WTC11 (cell line): ENCODE data around the gene SHISA6. TPM values are rescaled to one million over a fixed set of nuclear protein-coding genes. Genes with fewer than 3 reads are reported as not detected.

Source experiments
- ATAC-seq: fragments of 200-7000 bp; cut with Tn5 transposase; 2 replicates; pipeline ENCODE4 v1.10.0; 2021; ENCODE audit warnings: mild to moderate bottlenecking, moderate library complexity
- CTCF ChIA-PET: fragments of 300-600 bp; sonication (Branson Sonifier 250); formaldehyde crosslinking; loops from one replicate; lab custom pipeline; 2021; ENCODE audit warnings: antibody characterized with exemption; lab: Charles Lee
- POLR2A ChIA-PET: fragments of 350-600 bp; sonication (Branson Sonifier 250); formaldehyde crosslinking; loops from one replicate; lab custom pipeline; 2021; ENCODE audit warnings: antibody characterized with exemption; lab: Charles Lee
- DNase-seq: peaks from one replicate; pipeline ENCODE4 v3.0.0; 2021; ENCODE audit warnings: low spot score
- H3K27ac Mint-ChIP-seq: 2 replicates; pipeline ENCODE4 v1.8.0; 2021; ENCODE audit warnings: mixed read lengths
- H3K27me3 Mint-ChIP-seq: 2 replicates; pipeline ENCODE4 v1.8.0; 2021; ENCODE audit warnings: low read depth, mild to moderate bottlenecking, moderate library complexity, mixed read lengths
- H3K36me3 Mint-ChIP-seq: 2 replicates; pipeline ENCODE4 v1.8.0; 2021; ENCODE audit warnings: mixed read lengths
- H3K4me1 Mint-ChIP-seq: 2 replicates; pipeline ENCODE4 v1.8.0; 2022; ENCODE audit warnings: mixed read lengths
- H3K4me3 Mint-ChIP-seq: 2 replicates; pipeline ENCODE4 v1.8.0; 2021; ENCODE audit warnings: mild to moderate bottlenecking, moderate library complexity, mixed read lengths
- H3K9me3 Mint-ChIP-seq: 2 replicates; pipeline ENCODE4 v1.8.0; 2021; ENCODE audit warnings: mixed read lengths
- ETV6 ChIP-seq: sonication (generic); formaldehyde crosslinking; IDR thresholded peaks from 2 replicates; pipeline ENCODE4 v1.8.1; 2022; ENCODE audit warnings: mild to moderate bottlenecking, missing genetic modification reagents
- FOXJ3 ChIP-seq: sonication (generic); formaldehyde crosslinking; IDR thresholded peaks from 2 replicates; pipeline ENCODE4 v1.9.0; 2021; ENCODE audit warnings: missing genetic modification reagents, mild to moderate bottlenecking, borderline replicate concordance
- FOXK1 ChIP-seq: sonication (generic); formaldehyde crosslinking; IDR thresholded peaks from 2 replicates; pipeline ENCODE4 v1.8.0; 2022; ENCODE audit warnings: mild to moderate bottlenecking, moderate library complexity, missing genetic modification reagents
- GTF2I ChIP-seq: fragments of 250-450 bp; sonication (Bioruptor Pico); conservative IDR thresholded peaks from 2 replicates; pipeline ENCODE4 v1.4.0; 2021; ENCODE audit warnings: mild to moderate bottlenecking
- KAT7 ChIP-seq: sonication (generic); formaldehyde crosslinking; IDR thresholded peaks from 2 replicates; pipeline ENCODE4 v1.8.1; 2023; ENCODE audit warnings: missing genetic modification reagents, mild to moderate bottlenecking, borderline replicate concordance
- NFYB ChIP-seq: sonication (generic); formaldehyde crosslinking; conservative IDR thresholded peaks from 2 replicates; pipeline ENCODE4 v1.8.0; 2022; ENCODE audit warnings: low read depth, missing genetic modification reagents
- OVOL2 ChIP-seq: fragments of 250-450 bp; sonication (Bioruptor Pico); IDR thresholded peaks from 2 replicates; pipeline ENCODE4 v1.9.0; 2021; ENCODE audit warnings: mild to moderate bottlenecking, borderline replicate concordance
- ZNF232 ChIP-seq: sonication (generic); formaldehyde crosslinking; IDR thresholded peaks from 2 replicates; pipeline ENCODE4 v1.8.0; 2022; ENCODE audit warnings: mild to moderate bottlenecking, missing genetic modification reagents
- ZNF671 ChIP-seq: fragments of 250-450 bp; sonication (Bioruptor Pico); IDR thresholded peaks from 2 replicates; pipeline ENCODE4 v1.8.0; 2021; ENCODE audit warnings: mild to moderate bottlenecking
- total RNA-seq: library from RNA; stranded (reverse); gene quantifications from 3 replicates; pipeline ENCODE4 v1.2.3, GENCODE V29; 2021
- TF ChIP-seq, protein P1 (sequence below): sonication (generic); formaldehyde crosslinking; IDR thresholded peaks from 2 replicates; pipeline ENCODE4 v1.8.0; 2022; ENCODE audit warnings: mild to moderate bottlenecking, missing genetic modification reagents
- TF ChIP-seq, protein P2 (sequence below): sonication (generic); formaldehyde crosslinking; IDR thresholded peaks from 2 replicates; pipeline ENCODE4 v1.8.0; 2023; ENCODE audit warnings: missing genetic modification reagents
- TF ChIP-seq, protein P3 (sequence below): fragments of 250-450 bp; sonication (Bioruptor Pico); IDR thresholded peaks from 2 replicates; pipeline ENCODE4 v2.1.2; 2022; ENCODE audit warnings: mild to moderate bottlenecking, moderate library complexity
- TF ChIP-seq, protein P4 (sequence below): sonication (generic); formaldehyde crosslinking; IDR thresholded peaks from 2 replicates; pipeline ENCODE4 v1.8.0; 2023; ENCODE audit warnings: mild to moderate bottlenecking, missing genetic modification reagents
- TF ChIP-seq, protein P5 (sequence below): fragments of 250-450 bp; sonication (Bioruptor Pico); conservative IDR thresholded peaks from 2 replicates; pipeline ENCODE4 v1.9.0; 2021; ENCODE audit warnings: mild to moderate bottlenecking
- TF ChIP-seq, protein P6 (sequence below): fragments of 250-450 bp; sonication (Bioruptor Pico); IDR thresholded peaks from 2 replicates; pipeline ENCODE4 v1.8.0; 2021; ENCODE audit warnings: mild to moderate bottlenecking
- TF ChIP-seq, protein P7 (sequence below): sonication (generic); formaldehyde crosslinking; IDR thresholded peaks from 2 replicates; pipeline ENCODE4 v1.8.0; 2022; ENCODE audit warnings: missing genetic modification reagents
- TF ChIP-seq, protein P8 (sequence below): fragments of 250-450 bp; sonication (Bioruptor Pico); IDR thresholded peaks from 2 replicates; pipeline ENCODE4 v1.9.0; 2021; ENCODE audit warnings: mild to moderate bottlenecking, borderline replicate concordance

SHISA6 gene
- total RNA-seq, 1 experiment from 2014 or later = 1.1 TPM

DNA sequence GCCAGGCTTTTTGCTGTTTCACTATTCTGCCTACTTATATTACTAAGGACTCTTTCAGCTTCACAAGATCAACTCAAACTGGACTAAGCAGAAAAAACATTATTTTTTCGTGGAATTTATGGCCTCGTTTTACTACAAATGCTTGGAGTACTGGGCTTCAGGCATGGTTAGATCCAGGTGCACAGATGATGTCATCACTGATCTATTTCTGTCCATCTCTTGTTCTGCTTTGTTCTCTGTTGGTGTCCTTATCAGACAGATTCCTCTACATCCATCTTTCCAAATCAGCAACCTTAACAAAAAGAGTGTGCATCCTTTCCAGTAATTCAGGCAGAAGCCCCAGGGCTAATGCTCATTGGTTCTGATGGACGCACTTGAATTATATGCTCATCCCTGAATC lies 247.4 kb downstream of the SHISA6 start:
- no peak for ATAC-seq
- Mint-ChIP-seq H3K27ac (no peak overlapping the region), H3K27me3 (peaks cover 18% of the 10 kb centered on the region), H3K4me1 (peaks cover 4% of the 10 kb centered on the region; the same call in 1 of the 2 replicates), H3K4me3 (no peak overlapping the region), H3K9me3 (peaks cover 91% of the 10 kb centered on the region)
- POLR2A ChIA-PET = no interaction called here
- CTCF ChIA-PET = no interaction called here
- TF ChIP-seq OVOL2 (no peak), FOXJ3 (CRISPR knock-in tag) (no peak), ZNF671 (CRISPR knock-in tag) (no peak), NFYB (CRISPR knock-in tag) (no peak), FOXK1 (CRISPR knock-in tag) (no peak), ETV6 (CRISPR knock-in tag) (no peak), ZNF232 (CRISPR knock-in tag) (no peak), GTF2I (CRISPR knock-in tag) (no peak)
- TF ChIP-seq, protein P1, sequence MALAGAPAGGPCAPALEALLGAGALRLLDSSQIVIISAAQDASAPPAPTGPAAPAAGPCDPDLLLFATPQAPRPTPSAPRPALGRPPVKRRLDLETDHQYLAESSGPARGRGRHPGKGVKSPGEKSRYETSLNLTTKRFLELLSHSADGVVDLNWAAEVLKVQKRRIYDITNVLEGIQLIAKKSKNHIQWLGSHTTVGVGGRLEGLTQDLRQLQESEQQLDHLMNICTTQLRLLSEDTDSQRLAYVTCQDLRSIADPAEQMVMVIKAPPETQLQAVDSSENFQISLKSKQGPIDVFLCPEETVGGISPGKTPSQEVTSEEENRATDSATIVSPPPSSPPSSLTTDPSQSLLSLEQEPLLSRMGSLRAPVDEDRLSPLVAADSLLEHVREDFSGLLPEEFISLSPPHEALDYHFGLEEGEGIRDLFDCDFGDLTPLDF (CRISPR knock-in tag) = no peak
- TF ChIP-seq, protein P2, sequence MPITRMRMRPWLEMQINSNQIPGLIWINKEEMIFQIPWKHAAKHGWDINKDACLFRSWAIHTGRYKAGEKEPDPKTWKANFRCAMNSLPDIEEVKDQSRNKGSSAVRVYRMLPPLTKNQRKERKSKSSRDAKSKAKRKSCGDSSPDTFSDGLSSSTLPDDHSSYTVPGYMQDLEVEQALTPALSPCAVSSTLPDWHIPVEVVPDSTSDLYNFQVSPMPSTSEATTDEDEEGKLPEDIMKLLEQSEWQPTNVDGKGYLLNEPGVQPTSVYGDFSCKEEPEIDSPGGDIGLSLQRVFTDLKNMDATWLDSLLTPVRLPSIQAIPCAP (CRISPR knock-in tag) = no peak
- TF ChIP-seq, protein P3, sequence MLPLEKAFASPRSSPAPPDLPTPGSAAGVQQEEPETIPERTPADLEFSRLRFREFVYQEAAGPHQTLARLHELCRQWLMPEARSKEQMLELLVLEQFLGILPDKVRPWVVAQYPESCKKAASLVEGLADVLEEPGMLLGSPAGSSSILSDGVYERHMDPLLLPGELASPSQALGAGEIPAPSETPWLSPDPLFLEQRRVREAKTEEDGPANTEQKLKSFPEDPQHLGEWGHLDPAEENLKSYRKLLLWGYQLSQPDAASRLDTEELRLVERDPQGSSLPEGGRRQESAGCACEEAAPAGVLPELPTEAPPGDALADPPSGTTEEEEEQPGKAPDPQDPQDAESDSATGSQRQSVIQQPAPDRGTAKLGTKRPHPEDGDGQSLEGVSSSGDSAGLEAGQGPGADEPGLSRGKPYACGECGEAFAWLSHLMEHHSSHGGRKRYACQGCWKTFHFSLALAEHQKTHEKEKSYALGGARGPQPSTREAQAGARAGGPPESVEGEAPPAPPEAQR (CRISPR knock-in tag) = no peak
- TF ChIP-seq, protein P4, sequence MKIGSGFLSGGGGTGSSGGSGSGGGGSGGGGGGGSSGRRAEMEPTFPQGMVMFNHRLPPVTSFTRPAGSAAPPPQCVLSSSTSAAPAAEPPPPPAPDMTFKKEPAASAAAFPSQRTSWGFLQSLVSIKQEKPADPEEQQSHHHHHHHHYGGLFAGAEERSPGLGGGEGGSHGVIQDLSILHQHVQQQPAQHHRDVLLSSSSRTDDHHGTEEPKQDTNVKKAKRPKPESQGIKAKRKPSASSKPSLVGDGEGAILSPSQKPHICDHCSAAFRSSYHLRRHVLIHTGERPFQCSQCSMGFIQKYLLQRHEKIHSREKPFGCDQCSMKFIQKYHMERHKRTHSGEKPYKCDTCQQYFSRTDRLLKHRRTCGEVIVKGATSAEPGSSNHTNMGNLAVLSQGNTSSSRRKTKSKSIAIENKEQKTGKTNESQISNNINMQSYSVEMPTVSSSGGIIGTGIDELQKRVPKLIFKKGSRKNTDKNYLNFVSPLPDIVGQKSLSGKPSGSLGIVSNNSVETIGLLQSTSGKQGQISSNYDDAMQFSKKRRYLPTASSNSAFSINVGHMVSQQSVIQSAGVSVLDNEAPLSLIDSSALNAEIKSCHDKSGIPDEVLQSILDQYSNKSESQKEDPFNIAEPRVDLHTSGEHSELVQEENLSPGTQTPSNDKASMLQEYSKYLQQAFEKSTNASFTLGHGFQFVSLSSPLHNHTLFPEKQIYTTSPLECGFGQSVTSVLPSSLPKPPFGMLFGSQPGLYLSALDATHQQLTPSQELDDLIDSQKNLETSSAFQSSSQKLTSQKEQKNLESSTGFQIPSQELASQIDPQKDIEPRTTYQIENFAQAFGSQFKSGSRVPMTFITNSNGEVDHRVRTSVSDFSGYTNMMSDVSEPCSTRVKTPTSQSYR (CRISPR knock-in tag) = no peak
- TF ChIP-seq, protein P5, sequence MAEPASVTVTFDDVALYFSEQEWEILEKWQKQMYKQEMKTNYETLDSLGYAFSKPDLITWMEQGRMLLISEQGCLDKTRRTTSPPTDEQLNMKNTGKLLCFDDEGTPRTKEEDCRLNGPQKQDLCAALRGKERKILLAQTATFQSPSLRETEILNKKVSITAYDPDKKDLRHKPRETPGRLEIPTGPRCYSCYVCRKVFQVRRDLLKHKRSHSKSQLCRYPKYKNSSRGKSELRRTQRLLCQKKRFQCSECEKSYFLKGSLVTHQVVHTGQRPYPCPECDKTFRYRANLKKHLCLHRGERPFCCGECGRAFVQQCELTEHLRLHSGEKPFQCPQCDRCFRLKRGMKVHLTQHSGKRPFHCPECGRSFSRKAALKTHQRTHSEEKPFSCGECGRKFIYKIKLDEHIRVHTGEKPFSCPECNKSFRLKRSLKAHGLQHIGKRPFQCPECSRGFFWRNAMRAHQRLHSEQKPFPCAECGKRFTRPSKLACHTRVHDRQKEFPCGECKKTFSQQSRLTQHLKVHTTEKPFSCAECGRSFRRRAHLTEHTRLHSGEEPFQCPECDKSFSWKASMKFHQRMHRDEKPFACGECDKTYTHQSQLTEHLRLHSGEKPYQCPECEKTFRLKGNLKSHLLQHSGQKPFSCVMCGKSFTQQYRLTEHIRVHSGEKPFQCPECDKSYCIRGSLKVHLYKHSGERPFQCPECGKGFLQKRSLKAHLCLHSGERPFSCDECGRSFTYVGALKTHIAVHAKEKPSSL (CRISPR knock-in tag) = no peak
- TF ChIP-seq, protein P6, sequence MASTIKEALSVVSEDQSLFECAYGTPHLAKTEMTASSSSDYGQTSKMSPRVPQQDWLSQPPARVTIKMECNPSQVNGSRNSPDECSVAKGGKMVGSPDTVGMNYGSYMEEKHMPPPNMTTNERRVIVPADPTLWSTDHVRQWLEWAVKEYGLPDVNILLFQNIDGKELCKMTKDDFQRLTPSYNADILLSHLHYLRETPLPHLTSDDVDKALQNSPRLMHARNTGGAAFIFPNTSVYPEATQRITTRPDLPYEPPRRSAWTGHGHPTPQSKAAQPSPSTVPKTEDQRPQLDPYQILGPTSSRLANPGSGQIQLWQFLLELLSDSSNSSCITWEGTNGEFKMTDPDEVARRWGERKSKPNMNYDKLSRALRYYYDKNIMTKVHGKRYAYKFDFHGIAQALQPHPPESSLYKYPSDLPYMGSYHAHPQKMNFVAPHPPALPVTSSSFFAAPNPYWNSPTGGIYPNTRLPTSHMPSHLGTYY = no peak
- TF ChIP-seq, all 79 proteins: peak for 0
- no peak for DNase-seq
- peaks cover 66% of the 10 kb centered on the region for H3K36me3 Mint-ChIP-seq

DNA sequence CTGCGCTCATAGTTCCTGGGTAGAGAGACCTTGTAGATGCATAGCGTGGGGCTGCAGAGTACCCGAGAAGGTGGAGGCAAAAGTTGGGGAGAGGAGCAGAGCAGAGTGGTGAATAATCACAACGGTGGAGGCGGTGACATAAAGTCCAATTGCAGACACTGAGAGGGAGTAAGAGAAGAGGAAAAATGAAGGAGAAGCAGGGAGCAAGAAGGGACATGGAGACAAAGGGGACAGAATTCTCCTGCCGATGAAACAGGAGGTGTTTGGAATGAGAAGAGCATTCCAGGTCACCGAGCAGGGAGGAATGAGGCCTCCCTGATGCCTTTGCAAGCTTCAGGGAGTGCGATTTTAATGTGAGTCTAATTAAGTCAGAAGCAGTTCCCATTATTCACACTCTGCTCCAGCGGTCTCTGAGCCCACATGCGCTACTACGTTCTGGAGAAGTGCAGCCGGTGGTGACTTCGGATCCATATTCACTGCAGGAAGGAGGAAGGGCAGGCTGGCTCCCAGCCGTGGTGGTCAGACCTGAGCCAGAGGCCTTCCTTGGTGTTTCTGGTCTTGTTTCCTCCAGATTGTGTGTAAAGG lies 249.2 kb downstream of the SHISA6 start:
- ATAC-seq (no peak), DNase-seq (no peak)
- no peak overlapping the region for H3K4me3 Mint-ChIP-seq
- no peak overlapping the region for H3K27ac Mint-ChIP-seq
- peaks cover 61% of the 10 kb centered on the region for H3K36me3 Mint-ChIP-seq
- ChIA-PET POLR2A (no interaction called here), CTCF (no interaction called here)
- H3K4me1 Mint-ChIP-seq = peaks cover 11% of the 10 kb centered on the region
- peaks cover 83% of the 10 kb centered on the region for H3K9me3 Mint-ChIP-seq
- H3K27me3 Mint-ChIP-seq = peaks cover 18% of the 10 kb centered on the region
- TF ChIP-seq FOXJ3 (CRISPR knock-in tag) (no peak), KAT7 (CRISPR knock-in tag) (no peak)
- TF ChIP-seq, protein P7, sequence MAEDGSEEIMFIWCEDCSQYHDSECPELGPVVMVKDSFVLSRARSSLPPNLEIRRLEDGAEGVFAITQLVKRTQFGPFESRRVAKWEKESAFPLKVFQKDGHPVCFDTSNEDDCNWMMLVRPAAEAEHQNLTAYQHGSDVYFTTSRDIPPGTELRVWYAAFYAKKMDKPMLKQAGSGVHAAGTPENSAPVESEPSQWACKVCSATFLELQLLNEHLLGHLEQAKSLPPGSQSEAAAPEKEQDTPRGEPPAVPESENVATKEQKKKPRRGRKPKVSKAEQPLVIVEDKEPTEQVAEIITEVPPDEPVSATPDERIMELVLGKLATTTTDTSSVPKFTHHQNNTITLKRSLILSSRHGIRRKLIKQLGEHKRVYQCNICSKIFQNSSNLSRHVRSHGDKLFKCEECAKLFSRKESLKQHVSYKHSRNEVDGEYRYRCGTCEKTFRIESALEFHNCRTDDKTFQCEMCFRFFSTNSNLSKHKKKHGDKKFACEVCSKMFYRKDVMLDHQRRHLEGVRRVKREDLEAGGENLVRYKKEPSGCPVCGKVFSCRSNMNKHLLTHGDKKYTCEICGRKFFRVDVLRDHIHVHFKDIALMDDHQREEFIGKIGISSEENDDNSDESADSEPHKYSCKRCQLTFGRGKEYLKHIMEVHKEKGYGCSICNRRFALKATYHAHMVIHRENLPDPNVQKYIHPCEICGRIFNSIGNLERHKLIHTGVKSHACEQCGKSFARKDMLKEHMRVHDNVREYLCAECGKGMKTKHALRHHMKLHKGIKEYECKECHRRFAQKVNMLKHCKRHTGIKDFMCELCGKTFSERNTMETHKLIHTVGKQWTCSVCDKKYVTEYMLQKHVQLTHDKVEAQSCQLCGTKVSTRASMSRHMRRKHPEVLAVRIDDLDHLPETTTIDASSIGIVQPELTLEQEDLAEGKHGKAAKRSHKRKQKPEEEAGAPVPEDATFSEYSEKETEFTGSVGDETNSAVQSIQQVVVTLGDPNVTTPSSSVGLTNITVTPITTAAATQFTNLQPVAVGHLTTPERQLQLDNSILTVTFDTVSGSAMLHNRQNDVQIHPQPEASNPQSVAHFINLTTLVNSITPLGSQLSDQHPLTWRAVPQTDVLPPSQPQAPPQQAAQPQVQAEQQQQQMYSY = no peak
- TF ChIP-seq, protein P8, sequence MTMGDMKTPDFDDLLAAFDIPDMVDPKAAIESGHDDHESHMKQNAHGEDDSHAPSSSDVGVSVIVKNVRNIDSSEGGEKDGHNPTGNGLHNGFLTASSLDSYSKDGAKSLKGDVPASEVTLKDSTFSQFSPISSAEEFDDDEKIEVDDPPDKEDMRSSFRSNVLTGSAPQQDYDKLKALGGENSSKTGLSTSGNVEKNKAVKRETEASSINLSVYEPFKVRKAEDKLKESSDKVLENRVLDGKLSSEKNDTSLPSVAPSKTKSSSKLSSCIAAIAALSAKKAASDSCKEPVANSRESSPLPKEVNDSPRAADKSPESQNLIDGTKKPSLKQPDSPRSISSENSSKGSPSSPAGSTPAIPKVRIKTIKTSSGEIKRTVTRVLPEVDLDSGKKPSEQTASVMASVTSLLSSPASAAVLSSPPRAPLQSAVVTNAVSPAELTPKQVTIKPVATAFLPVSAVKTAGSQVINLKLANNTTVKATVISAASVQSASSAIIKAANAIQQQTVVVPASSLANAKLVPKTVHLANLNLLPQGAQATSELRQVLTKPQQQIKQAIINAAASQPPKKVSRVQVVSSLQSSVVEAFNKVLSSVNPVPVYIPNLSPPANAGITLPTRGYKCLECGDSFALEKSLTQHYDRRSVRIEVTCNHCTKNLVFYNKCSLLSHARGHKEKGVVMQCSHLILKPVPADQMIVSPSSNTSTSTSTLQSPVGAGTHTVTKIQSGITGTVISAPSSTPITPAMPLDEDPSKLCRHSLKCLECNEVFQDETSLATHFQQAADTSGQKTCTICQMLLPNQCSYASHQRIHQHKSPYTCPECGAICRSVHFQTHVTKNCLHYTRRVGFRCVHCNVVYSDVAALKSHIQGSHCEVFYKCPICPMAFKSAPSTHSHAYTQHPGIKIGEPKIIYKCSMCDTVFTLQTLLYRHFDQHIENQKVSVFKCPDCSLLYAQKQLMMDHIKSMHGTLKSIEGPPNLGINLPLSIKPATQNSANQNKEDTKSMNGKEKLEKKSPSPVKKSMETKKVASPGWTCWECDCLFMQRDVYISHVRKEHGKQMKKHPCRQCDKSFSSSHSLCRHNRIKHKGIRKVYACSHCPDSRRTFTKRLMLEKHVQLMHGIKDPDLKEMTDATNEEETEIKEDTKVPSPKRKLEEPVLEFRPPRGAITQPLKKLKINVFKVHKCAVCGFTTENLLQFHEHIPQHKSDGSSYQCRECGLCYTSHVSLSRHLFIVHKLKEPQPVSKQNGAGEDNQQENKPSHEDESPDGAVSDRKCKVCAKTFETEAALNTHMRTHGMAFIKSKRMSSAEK (CRISPR knock-in tag) = no peak
